ENCODE data around the gene TMEM134. TPM values are rescaled to one million over a fixed set of nuclear protein-coding genes. Genes with fewer than 3 reads are reported as not detected.
"Not testable (repeated sequence)": the region's sequence is repeated elsewhere in the genome, so short reads cannot be mapped to it uniquely, and the experiment has no call there.

TMEM134 gene
- total RNA-seq, 1 donor from 2014 or later, result 87.5 TPM

- no peak for DNase-seq
- H3K4me1 ChIP-seq, result peaks cover 51% of the 10 kb centered on the region
- H3K9me3 ChIP-seq (replicated peaks), result no peaks in the 10 kb centered on the region
- H3K27ac ChIP-seq (replicated peaks), result peak overlapping the region; percentile 1
- H3K4me3 ChIP-seq, result no peak overlapping the region
- TF ChIP-seq CTCF (IDR thresholded peaks at IDR 0.05; ENCODE audit: borderline replicate concordance), result no peak
- H3K27me3 ChIP-seq (ENCODE audit: low read depth), result no peaks in the 10 kb centered on the region
- no peaks in the 10 kb centered on the region for H3K36me3 ChIP-seq
- intact Hi-C loops (cut with micrococcal nuclease), result no loop called here
Observed at GRCh38 chr11:67466367-67466766, 2.7 kb downstream of the TMEM134 start.

GRCh38 chr11:67465530-67465929 lies 3.5 kb downstream of the TMEM134 start:
- H3K36me3 ChIP-seq; intact Hi-C loops (cut with micrococcal nuclease); H3K9me3 ChIP-seq (replicated peaks); H3K27me3 ChIP-seq (ENCODE audit: low read depth); DNase-seq: not testable (repeated sequence)
- Histone ChIP-seq H3K27ac (replicated peaks) (peak overlapping the region; percentile 95), H3K4me1 (peaks cover 51% of the 10 kb centered on the region), H3K4me3 (peak overlapping the region; percentile 75)

- TF ChIP-seq CTCF (IDR thresholded peaks at IDR 0.05; ENCODE audit: borderline replicate concordance), result no peak
- Histone ChIP-seq H3K27ac (replicated peaks) (peak overlapping the region; percentile 95), H3K4me1 (peaks cover 51% of the 10 kb centered on the region)
Observed at GRCh38 chr11:67465189-67465510, 3.9 kb downstream of the TMEM134 start.

GRCh38 chr11:67464411-67465188 lies 4.5 kb downstream of the TMEM134 start:
- no peaks in the 10 kb centered on the region for H3K36me3 ChIP-seq
- intact Hi-C loops (cut with micrococcal nuclease), result no loop called here
- DNase-seq, result peak; percentile 87
- no peaks in the 10 kb centered on the region for H3K9me3 ChIP-seq (replicated peaks)
- peaks cover 47% of the 10 kb centered on the region for H3K4me1 ChIP-seq
- no peaks in the 10 kb centered on the region for H3K27me3 ChIP-seq (ENCODE audit: low read depth)
- peak overlapping the region; percentile 75 for H3K4me3 ChIP-seq
- H3K27ac ChIP-seq (replicated peaks), result peak overlapping the region; percentile 95
- TF ChIP-seq CTCF (IDR thresholded peaks at IDR 0.05; ENCODE audit: borderline replicate concordance), result no peak

More at GRCh38 chr11:67465189-67465510, 3.9 kb downstream of the TMEM134 start:
- Histone ChIP-seq H3K9me3 (replicated peaks) (no peaks in the 10 kb centered on the region), H3K36me3 (no peaks in the 10 kb centered on the region), H3K27me3 (ENCODE audit: low read depth) (no peaks in the 10 kb centered on the region), H3K4me3 (peak overlapping the region; percentile 75)
- DNase-seq, result no peak
- intact Hi-C loops (cut with micrococcal nuclease), result no loop called here

- peak; percentile 45 for DNase-seq
- no peaks in the 10 kb centered on the region for H3K9me3 ChIP-seq (replicated peaks)
- peaks cover 42% of the 10 kb centered on the region for H3K4me1 ChIP-seq
- intact Hi-C loops (cut with micrococcal nuclease), result no loop called here
- H3K27ac ChIP-seq (replicated peaks), result peak overlapping the region; percentile 95
- peak overlapping the region; percentile 75 for H3K4me3 ChIP-seq
- no peaks in the 10 kb centered on the region for H3K36me3 ChIP-seq
- H3K27me3 ChIP-seq (ENCODE audit: low read depth), result no peaks in the 10 kb centered on the region
- no peak for TF ChIP-seq CTCF (IDR thresholded peaks at IDR 0.05; ENCODE audit: borderline replicate concordance)
Observed at GRCh38 chr11:67463680-67464410, 5.2 kb downstream of the TMEM134 start.

GRCh38 chr11:67463186-67463585 lies 5.9 kb downstream of the TMEM134 start:
- no peak for DNase-seq
- Histone ChIP-seq H3K27me3 (ENCODE audit: low read depth) (no peaks in the 10 kb centered on the region), H3K36me3 (no peaks in the 10 kb centered on the region), H3K9me3 (replicated peaks) (no peaks in the 10 kb centered on the region), H3K27ac (replicated peaks) (no peak overlapping the region), H3K4me1 (peaks cover 35% of the 10 kb centered on the region), H3K4me3 (no peak overlapping the region)
- TF ChIP-seq CTCF (IDR thresholded peaks at IDR 0.05; ENCODE audit: borderline replicate concordance), result no peak
- intact Hi-C loops (cut with micrococcal nuclease), result no loop called here
